ENCODE measurements around the gene SHISA2.

SHISA2 gene

DNA sequence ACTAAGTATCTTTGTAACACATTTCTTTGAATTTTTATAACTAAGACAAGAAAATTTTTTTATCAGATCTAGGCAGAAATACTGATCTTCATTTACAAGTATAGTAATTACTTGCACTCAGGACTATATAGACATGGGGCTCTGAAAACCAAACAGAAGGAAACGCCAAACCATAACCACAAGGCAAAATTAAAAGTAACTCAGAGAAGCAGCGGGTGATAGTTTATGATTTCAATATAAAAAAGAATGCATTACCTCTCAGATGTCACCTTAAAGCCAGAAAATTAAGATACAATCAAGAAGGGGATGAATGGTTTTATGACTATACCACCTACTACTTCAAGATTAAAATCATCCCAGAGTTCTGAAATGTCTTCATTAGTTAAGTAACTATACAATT is 6.7 kb downstream of the SHISA2 start:
- DNase-seq (ENCODE audit: insufficient read length, low spot score) (no peak), FAIRE-seq (no peak)
- TF ChIP-seq, protein P1, sequence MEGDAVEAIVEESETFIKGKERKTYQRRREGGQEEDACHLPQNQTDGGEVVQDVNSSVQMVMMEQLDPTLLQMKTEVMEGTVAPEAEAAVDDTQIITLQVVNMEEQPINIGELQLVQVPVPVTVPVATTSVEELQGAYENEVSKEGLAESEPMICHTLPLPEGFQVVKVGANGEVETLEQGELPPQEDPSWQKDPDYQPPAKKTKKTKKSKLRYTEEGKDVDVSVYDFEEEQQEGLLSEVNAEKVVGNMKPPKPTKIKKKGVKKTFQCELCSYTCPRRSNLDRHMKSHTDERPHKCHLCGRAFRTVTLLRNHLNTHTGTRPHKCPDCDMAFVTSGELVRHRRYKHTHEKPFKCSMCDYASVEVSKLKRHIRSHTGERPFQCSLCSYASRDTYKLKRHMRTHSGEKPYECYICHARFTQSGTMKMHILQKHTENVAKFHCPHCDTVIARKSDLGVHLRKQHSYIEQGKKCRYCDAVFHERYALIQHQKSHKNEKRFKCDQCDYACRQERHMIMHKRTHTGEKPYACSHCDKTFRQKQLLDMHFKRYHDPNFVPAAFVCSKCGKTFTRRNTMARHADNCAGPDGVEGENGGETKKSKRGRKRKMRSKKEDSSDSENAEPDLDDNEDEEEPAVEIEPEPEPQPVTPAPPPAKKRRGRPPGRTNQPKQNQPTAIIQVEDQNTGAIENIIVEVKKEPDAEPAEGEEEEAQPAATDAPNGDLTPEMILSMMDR (IDR thresholded peaks at IDR 0.05; ENCODE audit: insufficient read depth, missing control alignments), result no peak

DNA sequence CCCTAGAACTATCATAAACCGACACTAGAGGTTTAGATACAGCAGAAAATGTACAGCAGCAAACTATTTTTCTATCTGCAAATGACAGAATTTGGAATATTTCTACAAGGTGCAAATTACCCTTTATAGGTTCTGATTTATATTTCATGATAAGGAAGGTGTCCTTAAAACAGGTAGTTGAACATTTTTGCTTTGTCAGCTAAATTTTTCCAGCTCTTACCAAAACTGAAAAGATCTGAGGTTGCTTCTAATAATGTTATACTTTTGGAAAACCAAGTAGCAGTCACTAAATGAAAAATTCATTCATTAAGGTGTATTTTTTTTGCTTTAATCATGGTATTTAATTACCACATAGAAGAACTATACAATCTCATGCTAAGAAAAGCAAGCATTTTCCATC is 9.0 kb downstream of the SHISA2 start:
- FAIRE-seq, result no peak
- TF ChIP-seq, protein P1 (IDR thresholded peaks at IDR 0.05; ENCODE audit: insufficient read depth, missing control alignments), result no peak

DNA sequence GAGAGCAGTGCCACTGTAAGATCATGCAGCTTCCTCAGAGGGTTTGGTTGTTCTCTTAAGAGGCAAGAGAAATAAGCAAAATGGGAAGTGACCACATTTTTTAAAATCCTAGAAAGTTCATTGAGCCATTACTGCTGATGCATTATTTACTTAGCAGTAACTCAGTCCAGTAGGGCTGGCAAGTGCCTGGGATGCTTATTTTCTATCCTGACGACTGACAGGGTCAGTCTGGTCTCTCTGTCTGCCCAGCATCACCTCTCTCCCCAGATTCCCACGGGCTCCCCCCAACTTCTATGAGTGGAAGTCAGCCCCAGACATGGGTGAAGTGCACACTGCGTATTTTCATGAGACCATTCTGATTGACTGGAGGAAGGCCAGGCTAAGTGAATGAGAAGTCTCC is 10.4 kb downstream of the SHISA2 start:
- no peak for FAIRE-seq

More for the DNA sequence above, 9.0 kb downstream of the SHISA2 start:
- DNase-seq (ENCODE audit: insufficient read length, low spot score), result no peak

DNA sequence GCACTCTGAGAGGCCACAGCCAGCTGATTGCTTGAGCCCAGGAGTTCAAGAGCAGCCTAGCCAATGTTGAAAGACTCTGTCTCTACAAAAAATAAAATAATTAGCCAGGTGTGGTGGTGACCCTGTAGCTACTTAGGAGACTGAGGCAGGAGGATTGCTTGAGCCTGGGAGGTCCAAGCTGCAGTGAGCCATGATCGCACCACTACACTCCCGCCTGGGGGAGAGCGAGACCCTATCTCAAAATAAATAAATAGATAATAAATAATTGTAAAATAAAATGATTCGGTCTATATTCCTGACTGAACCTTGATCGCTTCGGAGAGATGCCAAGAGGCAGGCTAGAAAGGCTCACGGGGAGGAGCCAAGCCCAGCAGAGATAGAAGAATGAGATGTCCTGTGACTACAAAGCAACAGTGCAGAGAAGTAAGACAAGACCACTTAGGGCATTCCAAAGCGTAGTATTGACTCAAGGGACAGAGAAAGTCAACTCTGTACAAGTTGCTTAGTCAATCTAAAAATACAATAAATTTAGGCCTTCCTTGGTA is 12.8 kb downstream of the SHISA2 start:
- TF ChIP-seq, protein P1 (IDR thresholded peaks at IDR 0.05; ENCODE audit: insufficient read depth, missing control alignments), result no peak
- FAIRE-seq, result no peak
- no peak for DNase-seq (ENCODE audit: insufficient read length, low spot score)

More for the DNA sequence above, 10.4 kb downstream of the SHISA2 start:
- DNase-seq (ENCODE audit: insufficient read length, low spot score), result no peak
- TF ChIP-seq, protein P1 (IDR thresholded peaks at IDR 0.05; ENCODE audit: insufficient read depth, missing control alignments), result no peak

DNA sequence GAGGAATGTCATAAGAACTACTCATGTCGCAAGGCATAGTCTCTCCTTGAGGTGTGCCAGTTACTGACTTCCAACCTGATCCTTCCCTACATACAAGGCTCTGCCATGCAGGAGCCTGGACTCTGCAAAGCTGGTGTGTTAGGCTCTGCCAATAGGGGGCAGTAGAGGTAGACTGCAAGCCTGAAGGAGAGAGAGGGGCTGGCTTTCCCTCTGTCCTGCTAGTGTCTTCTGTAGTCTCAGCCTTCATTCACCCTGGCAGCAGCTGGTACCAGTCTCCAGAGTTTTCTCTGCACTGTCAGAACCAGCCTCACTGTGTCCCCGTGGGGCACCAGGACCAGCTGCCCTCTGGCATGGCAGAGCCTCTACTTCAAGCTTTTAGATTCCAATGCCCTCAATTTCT is 14.5 kb downstream of the SHISA2 start:
- FAIRE-seq, result no peak
- TF ChIP-seq, protein P1 (IDR thresholded peaks at IDR 0.05; ENCODE audit: insufficient read depth, missing control alignments), result peak; percentile 31
- no peak for DNase-seq (ENCODE audit: insufficient read length, low spot score)

DNA sequence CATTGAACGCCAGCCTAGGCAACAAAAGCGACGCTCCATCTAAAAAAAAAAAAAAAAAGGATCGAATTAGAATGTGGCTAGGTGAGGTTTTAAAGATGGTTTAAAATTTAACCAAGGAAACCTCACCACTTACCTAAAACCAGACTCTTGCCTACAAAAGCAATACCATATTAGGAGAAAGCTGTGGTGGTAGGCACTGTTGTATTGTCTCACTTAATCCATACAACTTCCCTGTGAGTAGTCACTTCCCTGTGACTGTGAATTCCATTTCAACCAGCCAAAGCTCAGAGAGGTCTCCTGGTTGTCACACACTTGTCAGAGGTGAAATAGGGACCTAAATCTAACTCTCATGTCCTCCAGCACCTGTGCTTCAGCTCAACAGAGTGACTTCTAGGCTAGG is 15.4 kb downstream of the SHISA2 start:
- no peak for FAIRE-seq
- no peak for DNase-seq (ENCODE audit: insufficient read length, low spot score)
- TF ChIP-seq, protein P1 (IDR thresholded peaks at IDR 0.05; ENCODE audit: insufficient read depth, missing control alignments), result no peak

DNA sequence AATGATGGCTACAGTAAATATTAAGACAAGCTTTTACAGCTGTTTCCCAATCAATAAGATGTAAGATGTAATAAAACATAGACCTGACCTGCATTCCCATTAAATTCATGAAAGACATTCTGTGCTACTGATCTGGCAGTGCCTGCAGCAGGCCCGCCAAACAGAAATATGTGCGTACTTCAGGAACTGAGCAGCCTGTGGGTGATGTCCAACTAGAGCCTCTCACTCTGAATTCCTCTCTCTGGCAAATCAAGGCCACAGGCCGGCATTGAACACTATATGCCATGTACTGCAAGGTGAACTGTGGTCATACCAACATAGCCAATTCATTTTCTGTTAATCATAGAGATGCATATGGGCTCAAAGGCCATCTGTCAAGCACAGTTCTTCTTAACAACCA is 17.8 kb downstream of the SHISA2 start:
- FAIRE-seq, result no peak
- DNase-seq (ENCODE audit: insufficient read length, low spot score), result no peak
- TF ChIP-seq, protein P1 (IDR thresholded peaks at IDR 0.05; ENCODE audit: insufficient read depth, missing control alignments), result no peak
